ENCODE measurements around the gene TCP10L.
A peak's percentile ranks its signal among the peaks of the same experiment; 100 is the strongest.

Gene TCP10L

GRCh38 chr21:32578107-32578691 lies 7.1 kb downstream of the TCP10L start:
- in situ Hi-C loops (cut with HindIII; ENCODE audit: low pct_unique_long_range_greater_than_20kb, low sequenced_read_pairs), result no loop called here
- no peak for TF ChIP-seq JUND (IDR thresholded peaks at IDR 0.05; ENCODE audit: low read depth)
- peak in 1 of 2 experiments; percentile 65 for DNase-seq (ENCODE audit: low read depth in 1 of 2, low spot score in 1 of 2)

GRCh38 chr21:32576011-32576410 lies 9.3 kb downstream of the TCP10L start:
- no peak for TF ChIP-seq JUND (IDR thresholded peaks at IDR 0.05; ENCODE audit: low read depth)

GRCh38 chr21:32574946-32575925 lies 10.1 kb downstream of the TCP10L start:
- no peak for DNase-seq (ENCODE audit: low read depth in 1 of 2, low spot score in 1 of 2)
- in situ Hi-C loops (cut with HindIII; ENCODE audit: low pct_unique_long_range_greater_than_20kb, low sequenced_read_pairs), result no loop called here
- no peak for TF ChIP-seq JUND (IDR thresholded peaks at IDR 0.05; ENCODE audit: low read depth)

More at GRCh38 chr21:32576011-32576410, 9.3 kb downstream of the TCP10L start:
- no peak for DNase-seq (ENCODE audit: low read depth in 1 of 2, low spot score in 1 of 2)
- in situ Hi-C loops (cut with HindIII; ENCODE audit: low pct_unique_long_range_greater_than_20kb, low sequenced_read_pairs), result no loop called here

- in situ Hi-C loops (cut with HindIII; ENCODE audit: low pct_unique_long_range_greater_than_20kb, low sequenced_read_pairs), result no loop called here
- DNase-seq (ENCODE audit: low read depth in 1 of 2, low spot score in 1 of 2), result peak in 1 of 2 experiments; percentile 59
- no peak for TF ChIP-seq JUND (IDR thresholded peaks at IDR 0.05; ENCODE audit: low read depth)
Observed at GRCh38 chr21:32572574-32573420, 12.5 kb downstream of the TCP10L start.

- TF ChIP-seq JUND (IDR thresholded peaks at IDR 0.05; ENCODE audit: low read depth), result no peak
- in situ Hi-C loops (cut with HindIII; ENCODE audit: low pct_unique_long_range_greater_than_20kb, low sequenced_read_pairs), result no loop called here
Observed at GRCh38 chr21:32570456-32570855, 14.9 kb downstream of the TCP10L start.

GRCh38 chr21:32569261-32570230 lies 15.8 kb downstream of the TCP10L start:
- in situ Hi-C loops (cut with HindIII; ENCODE audit: low pct_unique_long_range_greater_than_20kb, low sequenced_read_pairs), result no loop called here
- peak; percentile 60 to 85 for DNase-seq (ENCODE audit: low read depth in 1 of 2, low spot score in 1 of 2)
- no peak for TF ChIP-seq JUND (IDR thresholded peaks at IDR 0.05; ENCODE audit: low read depth)

More at GRCh38 chr21:32570456-32570855, 14.9 kb downstream of the TCP10L start:
- no peak for DNase-seq (ENCODE audit: low read depth in 1 of 2, low spot score in 1 of 2)

- DNase-seq (ENCODE audit: low read depth in 1 of 2, low spot score in 1 of 2), result no peak
- in situ Hi-C loops (cut with HindIII; ENCODE audit: low pct_unique_long_range_greater_than_20kb, low sequenced_read_pairs), result no loop called here
- no peak for TF ChIP-seq JUND (IDR thresholded peaks at IDR 0.05; ENCODE audit: low read depth)
Observed at GRCh38 chr21:32567626-32568025, 17.7 kb downstream of the TCP10L start.

GRCh38 chr21:32566741-32567389 lies 18.5 kb downstream of the TCP10L start:
- in situ Hi-C loops (cut with HindIII; ENCODE audit: low pct_unique_long_range_greater_than_20kb, low sequenced_read_pairs), result no loop called here
- TF ChIP-seq JUND (IDR thresholded peaks at IDR 0.05; ENCODE audit: low read depth), result no peak

GRCh38 chr21:32565856-32566465 lies 19.4 kb downstream of the TCP10L start:
- in situ Hi-C loops (cut with HindIII; ENCODE audit: low pct_unique_long_range_greater_than_20kb, low sequenced_read_pairs), result no loop called here
- no peak for DNase-seq (ENCODE audit: low read depth in 1 of 2, low spot score in 1 of 2)
- TF ChIP-seq JUND (IDR thresholded peaks at IDR 0.05; ENCODE audit: low read depth), result no peak

More at GRCh38 chr21:32566741-32567389, 18.5 kb downstream of the TCP10L start:
- DNase-seq (ENCODE audit: low read depth in 1 of 2, low spot score in 1 of 2), result no peak

GRCh38 chr21:32562915-32563314 lies 22.4 kb downstream of the TCP10L start:
- no peak for DNase-seq (ENCODE audit: low read depth in 1 of 2, low spot score in 1 of 2)
- in situ Hi-C loops (cut with HindIII; ENCODE audit: low pct_unique_long_range_greater_than_20kb, low sequenced_read_pairs), result no loop called here
- no peak for TF ChIP-seq JUND (IDR thresholded peaks at IDR 0.05; ENCODE audit: low read depth)
